ENCODE results near the gene IL13. TPM values are rescaled to one million over a fixed set of nuclear protein-coding genes. Genes with fewer than 3 reads are reported as not detected.
A peak's percentile ranks its signal among the peaks of the same experiment; 100 is the strongest.

The IL13 gene
- total RNA-seq, 1 experiment from 2014 or later, result not detected

DNA sequence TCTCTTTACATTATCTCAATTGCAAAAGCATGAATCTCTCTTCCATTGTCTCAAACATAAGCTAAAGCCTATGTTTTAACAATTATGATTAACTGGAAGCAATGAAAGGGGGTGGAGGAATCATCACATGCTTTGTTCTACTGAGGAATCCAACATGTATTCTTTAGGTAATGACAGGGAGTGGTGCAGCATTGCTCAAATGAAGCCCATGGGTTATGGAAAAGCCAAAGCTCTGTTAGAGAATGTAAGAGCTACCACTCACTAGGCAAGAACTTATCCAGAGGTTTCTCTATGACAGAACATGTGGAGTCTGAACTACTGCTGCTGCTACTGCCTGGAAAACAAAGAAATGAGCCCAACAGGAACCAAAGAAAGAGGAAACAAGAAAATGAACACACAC is 50.7 kb downstream of the IL13 start:
- H3K79me1 ChIP-seq (ENCODE audit: insufficient read depth, low read depth, low read length, poor library complexity, severe bottlenecking), result no peaks in the 10 kb centered on the region
- H2BK5ac ChIP-seq (ENCODE audit: insufficient read length, low read length), result no peak overlapping the region
- no peaks in the 10 kb centered on the region for H4K20me1 ChIP-seq (ENCODE audit: control insufficient read depth, insufficient read depth, insufficient read length)
- Mint-ChIP-seq H3K4me1 (no peaks in the 10 kb centered on the region), H3K27me3 (ENCODE audit: low read depth) (no peaks in the 10 kb centered on the region), H3K9me3 (no peaks in the 10 kb centered on the region), H3K4me3 (no peak overlapping the region), H3K36me3 (ENCODE audit: insufficient read depth in 1 of 3, low read depth in 3 of 3) (peaks cover 0 to 3% (median 0%) of the 10 kb centered on the region in 3 experiments; a peak in 1 of 7 replicates), H3K27ac (peak overlapping the region in 1 of 3 experiments; percentile 55; a peak in 1 of 7 replicates)
- H3K4me2 ChIP-seq (ENCODE audit: insufficient read depth, insufficient read length, low read length), result no peak overlapping the region
- H3K23ac ChIP-seq (ENCODE audit: insufficient read length, low read depth, low read length), result no peak overlapping the region
- TF ChIP-seq, protein P1, sequence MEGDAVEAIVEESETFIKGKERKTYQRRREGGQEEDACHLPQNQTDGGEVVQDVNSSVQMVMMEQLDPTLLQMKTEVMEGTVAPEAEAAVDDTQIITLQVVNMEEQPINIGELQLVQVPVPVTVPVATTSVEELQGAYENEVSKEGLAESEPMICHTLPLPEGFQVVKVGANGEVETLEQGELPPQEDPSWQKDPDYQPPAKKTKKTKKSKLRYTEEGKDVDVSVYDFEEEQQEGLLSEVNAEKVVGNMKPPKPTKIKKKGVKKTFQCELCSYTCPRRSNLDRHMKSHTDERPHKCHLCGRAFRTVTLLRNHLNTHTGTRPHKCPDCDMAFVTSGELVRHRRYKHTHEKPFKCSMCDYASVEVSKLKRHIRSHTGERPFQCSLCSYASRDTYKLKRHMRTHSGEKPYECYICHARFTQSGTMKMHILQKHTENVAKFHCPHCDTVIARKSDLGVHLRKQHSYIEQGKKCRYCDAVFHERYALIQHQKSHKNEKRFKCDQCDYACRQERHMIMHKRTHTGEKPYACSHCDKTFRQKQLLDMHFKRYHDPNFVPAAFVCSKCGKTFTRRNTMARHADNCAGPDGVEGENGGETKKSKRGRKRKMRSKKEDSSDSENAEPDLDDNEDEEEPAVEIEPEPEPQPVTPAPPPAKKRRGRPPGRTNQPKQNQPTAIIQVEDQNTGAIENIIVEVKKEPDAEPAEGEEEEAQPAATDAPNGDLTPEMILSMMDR (conservative IDR thresholded peaks at IDR 0.05), result no peak
- H3K27me3 ChIP-seq (ENCODE audit: insufficient read depth, low read length), result no peaks in the 10 kb centered on the region
- H3K79me2 ChIP-seq (ENCODE audit: insufficient read depth, low read length), result no peaks in the 10 kb centered on the region
- no peak for DNase-seq
- H4K91ac ChIP-seq (ENCODE audit: insufficient read length, low read depth, low read length), result no peak overlapping the region
- H2BK15ac ChIP-seq (ENCODE audit: low read depth, low read length), result no peak overlapping the region
- no peak overlapping the region for H2BK120ac ChIP-seq (ENCODE audit: low read depth, low read length, poor library complexity, severe bottlenecking)
- no peak overlapping the region for H3T11ph ChIP-seq (ENCODE audit: low read length)
- no peak overlapping the region for H4K5ac ChIP-seq (ENCODE audit: insufficient read length, low read depth, low read length)
- H2AFZ ChIP-seq (ENCODE audit: low read length), result no peak overlapping the region
- H3K4ac ChIP-seq (ENCODE audit: low read depth, low read length), result no peak overlapping the region
- H2BK12ac ChIP-seq (ENCODE audit: insufficient read length, low read depth, low read length), result no peak overlapping the region
- no peak overlapping the region for H3K9ac ChIP-seq (ENCODE audit: extremely low read depth, insufficient read length, low read length)
- no peak overlapping the region for H2AK5ac ChIP-seq (ENCODE audit: insufficient read length, low read length)
- no peak overlapping the region for H3K56ac ChIP-seq (ENCODE audit: insufficient read length, low read depth, low read length)
- H2BK20ac ChIP-seq (ENCODE audit: low read depth, low read length, poor library complexity, severe bottlenecking), result no peak overlapping the region
- no peaks in the 10 kb centered on the region for H3K4me1 ChIP-seq (ENCODE audit: insufficient read depth, low read length)
- no peak overlapping the region for H3K27ac ChIP-seq (ENCODE audit: insufficient read length, low read depth, low read length)
- no peak overlapping the region for H4K8ac ChIP-seq (replicated peaks; ENCODE audit: insufficient read length, low read depth, low read length)
- no peaks in the 10 kb centered on the region for H3K23me2 ChIP-seq (ENCODE audit: insufficient read length, low read depth, low read length, poor library complexity, severe bottlenecking)
- H3K18ac ChIP-seq (ENCODE audit: insufficient read length, low read depth, low read length), result no peak overlapping the region
- H3K9me3 ChIP-seq (ENCODE audit: control insufficient read depth, low read depth, low read length), result no peaks in the 10 kb centered on the region
- H3K14ac ChIP-seq (ENCODE audit: insufficient read depth, low read length), result no peak overlapping the region

Other genes starting within 250 kb of the IL13 start
- 7.2 and 8.7 TPM in 2 replicates for gene IRF1, start 167.4 kb upstream of the IL13 start, total RNA-seq (2021)
- not detected in 2 replicates for gene IL5, start 114.7 kb upstream of the IL13 start, total RNA-seq (2021)
- 40.4 and 46.1 TPM in 2 replicates for gene RAD50, start 101.2 kb upstream of the IL13 start, total RNA-seq (2021)
- gene IL4, start 15.8 kb downstream of the IL13 start, total RNA-seq (2021), result not detected in 2 replicates
- gene KIF3A, start 79.4 kb downstream of the IL13 start, total RNA-seq (2021), result 12.9 and 13.2 TPM in 2 replicates
- gene CCNI2, start 89.3 kb downstream of the IL13 start, total RNA-seq (2021), result 0.57 and 0.90 TPM in 2 replicates
- 36.0 and 38.2 TPM in 2 replicates for gene SEPTIN8, start 119.1 kb downstream of the IL13 start, total RNA-seq (2021)
- gene SOWAHA, start 155.1 kb downstream of the IL13 start, total RNA-seq (2021), result 0.20 and 0.31 TPM in 2 replicates
- 5.8 and 7.0 TPM in 2 replicates for gene SHROOM1, start 172.5 kb downstream of the IL13 start, total RNA-seq (2021)
- gene GDF9, start 208.3 kb downstream of the IL13 start, total RNA-seq (2021), result 0.24 and 0.57 TPM in 2 replicates
- gene UQCRQ, start 208.5 kb downstream of the IL13 start, total RNA-seq (2021), result 293 and 306 TPM in 2 replicates
- gene LEAP2, start 215.5 kb downstream of the IL13 start, total RNA-seq (2021), result 1.0 and 1.4 TPM in 2 replicates

Data from H9 (cell line).